GM19397 (cell line): ENCODE measurements around the gene MYL6B.
"Not testable (repeated sequence)": the region's sequence is repeated elsewhere in the genome, so short reads cannot be mapped to it uniquely, and the experiment has no call there.

Source experiments
- ATAC-seq: cut with Tn5 transposase; IDR thresholded peaks from one replicate; pipeline ENCODE4 v1.9.1; 2021; ENCODE audit warnings: mild to moderate bottlenecking, moderate library complexity; ENCODE audit not compliant: unreplicated experiment

The MYL6B gene

DNA sequence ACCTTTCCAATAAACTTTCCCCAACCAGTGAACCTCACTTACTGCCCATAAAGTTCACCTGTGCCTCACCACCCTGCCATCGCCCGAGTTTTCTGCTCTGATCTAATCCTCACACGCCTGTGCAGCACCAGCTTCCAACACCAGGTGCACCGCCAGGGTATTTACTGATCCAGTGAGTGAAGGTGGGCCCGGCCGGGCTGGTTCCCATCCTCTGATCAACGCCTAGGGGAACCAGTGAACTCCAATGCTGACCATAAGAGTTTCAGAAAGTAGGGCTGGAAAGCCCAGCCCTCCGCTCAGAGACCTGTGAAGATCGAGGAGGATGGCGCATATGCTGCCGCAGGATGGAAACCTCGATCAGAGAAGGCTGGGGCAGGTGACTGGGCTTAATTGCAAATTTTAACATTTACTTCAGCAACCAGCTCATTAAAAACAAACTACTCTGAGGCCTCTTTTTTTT lies 685 bp upstream of the MYL6B start:
- peak; percentile 47 for ATAC-seq

DNA sequence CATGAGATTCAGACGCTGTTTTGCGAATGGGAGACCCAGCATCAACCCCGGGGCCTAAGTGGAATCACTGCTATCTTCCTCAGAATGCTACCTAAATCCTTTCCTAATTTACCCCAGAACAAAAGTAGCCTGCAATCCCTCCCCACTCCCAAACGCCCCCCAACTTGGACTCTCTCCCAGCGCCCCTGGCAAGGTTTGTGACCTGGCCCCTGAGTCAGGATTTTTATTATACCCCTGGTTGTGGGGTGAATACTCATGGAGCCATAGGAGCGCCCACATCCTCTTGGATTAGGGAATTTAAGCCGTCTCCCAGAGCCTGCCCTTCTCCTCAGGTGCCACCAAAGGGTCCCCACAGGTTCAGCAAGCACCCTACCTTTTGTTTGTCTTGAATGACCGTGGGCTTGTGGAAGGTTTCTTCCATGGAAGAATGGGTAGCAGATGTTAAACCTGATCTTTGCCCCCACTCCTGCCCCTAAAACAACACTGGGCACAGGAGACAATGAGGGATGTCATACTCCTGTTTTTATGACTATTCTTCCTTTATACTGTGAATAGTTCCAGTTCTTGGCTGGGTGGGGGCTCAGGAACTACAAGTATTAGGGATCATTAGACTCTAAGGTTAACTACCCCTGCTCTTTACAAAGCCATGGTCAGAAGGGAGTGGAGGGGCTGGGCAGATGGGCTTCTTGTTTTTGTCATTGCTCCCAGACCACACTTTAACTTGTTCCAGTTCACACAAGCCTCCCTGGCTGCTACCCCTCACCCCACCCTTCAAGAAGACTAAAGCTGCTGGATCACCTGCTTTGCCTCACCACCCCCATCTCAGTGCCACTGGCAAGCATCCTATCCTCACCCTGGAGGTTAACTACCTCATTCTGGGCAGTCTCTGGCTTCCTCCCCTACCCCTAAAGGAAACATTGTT lies 630 bp downstream of the MYL6B start:
- ATAC-seq = no peak

GRCh38 chr12:56153678-56154065 lies 1.3 kb downstream of the MYL6B start:
- no peak for ATAC-seq

GRCh38 chr12:56154246-56154771 lies 1.9 kb downstream of the MYL6B start:
- ATAC-seq = no peak

- no peak for ATAC-seq
These were observed 2.4 kb downstream of the MYL6B start for GRCh38 chr12:56154818-56155217.

- no peak for ATAC-seq
These were observed 3.0 kb downstream of the MYL6B start for GRCh38 chr12:56155256-56155845.

DNA sequence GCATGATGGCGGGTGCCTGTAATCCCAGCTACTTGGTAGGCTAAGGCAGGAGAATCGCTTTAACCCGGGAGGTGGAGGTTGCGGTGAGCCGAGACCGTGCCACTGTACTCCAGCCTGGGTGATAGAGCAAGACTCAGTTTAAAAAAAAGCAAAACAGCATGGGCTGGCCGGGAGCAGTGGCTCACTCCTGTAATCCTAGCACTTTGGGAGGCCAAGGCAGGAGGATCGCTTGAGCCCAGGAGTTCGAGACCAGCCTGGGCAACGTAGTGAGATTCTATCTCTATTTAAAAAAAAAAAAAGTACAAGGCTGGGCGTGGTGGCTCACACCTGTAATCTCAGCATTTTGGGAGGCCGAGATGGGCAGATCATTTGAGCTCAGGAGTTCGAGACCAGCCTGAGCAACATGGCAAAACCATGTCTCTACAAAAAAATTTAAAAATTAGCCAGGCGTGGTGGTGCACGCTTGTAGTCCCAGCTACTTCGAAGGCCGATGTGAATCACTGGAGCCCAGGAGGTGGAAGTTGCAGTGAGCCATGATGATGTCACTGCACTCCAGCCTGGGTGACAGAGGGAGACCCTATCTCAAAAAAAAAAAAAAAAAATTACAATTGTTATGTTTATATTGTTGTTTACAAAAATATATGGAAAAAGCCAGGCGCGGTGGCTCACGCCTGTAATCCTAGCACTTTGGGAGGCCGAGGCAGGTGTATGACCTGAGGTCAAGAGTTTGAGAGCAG lies 4.2 kb downstream of the MYL6B start:
- ATAC-seq = not testable (repeated sequence)

DNA sequence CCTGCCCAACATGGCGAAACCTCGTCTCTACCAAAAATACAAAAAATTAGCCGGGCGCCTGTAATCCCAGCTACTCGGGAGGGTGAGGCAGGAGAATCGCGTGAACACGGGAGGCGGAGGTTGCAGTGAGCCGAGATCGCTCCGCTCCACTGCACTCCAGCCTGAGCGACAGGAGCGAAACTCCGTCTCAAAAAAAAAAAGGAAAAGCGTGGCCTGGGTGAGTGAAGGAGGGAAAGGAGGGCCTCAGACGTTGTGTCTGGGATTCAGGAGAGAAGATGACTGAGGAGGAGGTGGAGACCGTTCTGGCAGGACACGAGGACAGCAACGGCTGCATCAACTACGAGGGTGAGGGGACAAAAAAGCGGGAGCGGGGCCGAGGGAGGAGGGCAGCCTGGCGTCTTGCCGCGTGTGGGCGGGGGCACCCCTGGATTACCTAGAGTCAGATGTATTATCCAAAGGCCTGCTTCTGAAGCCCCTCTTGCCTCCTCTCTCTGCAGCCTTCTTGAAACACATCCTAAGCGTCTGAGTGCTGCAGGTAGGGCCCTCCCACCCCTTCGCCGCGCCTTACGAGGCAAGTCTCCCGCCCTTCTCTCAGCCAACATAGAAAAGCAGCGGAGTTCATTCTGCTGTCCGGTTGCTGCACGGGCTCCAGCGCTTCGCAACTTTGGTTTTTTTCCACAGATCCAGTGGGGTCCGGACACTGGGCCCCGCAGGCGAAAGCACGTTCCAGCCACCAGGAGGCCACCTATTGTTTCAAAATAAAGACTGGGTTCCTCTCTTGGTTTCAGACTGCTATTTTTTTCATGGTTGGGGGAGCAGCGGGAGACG lies 5.0 kb downstream of the MYL6B start:
- peak; percentile 31 for ATAC-seq

- peak; percentile 84 for ATAC-seq
These were observed 5.9 kb downstream of the MYL6B start, which contains the start of gene MYL6 for GRCh38 chr12:56158029-56158925. MYL6 (plus strand) TSS chr12:56158359; CDS start chr12:56158402, 43 bp downstream.

GRCh38 chr12:56158926-56159461 lies 6.6 kb downstream of the MYL6B start:
- no peak for ATAC-seq

- no peak for ATAC-seq
These were observed 7.2 kb downstream of the MYL6B start for GRCh38 chr12:56159482-56160192.

DNA sequence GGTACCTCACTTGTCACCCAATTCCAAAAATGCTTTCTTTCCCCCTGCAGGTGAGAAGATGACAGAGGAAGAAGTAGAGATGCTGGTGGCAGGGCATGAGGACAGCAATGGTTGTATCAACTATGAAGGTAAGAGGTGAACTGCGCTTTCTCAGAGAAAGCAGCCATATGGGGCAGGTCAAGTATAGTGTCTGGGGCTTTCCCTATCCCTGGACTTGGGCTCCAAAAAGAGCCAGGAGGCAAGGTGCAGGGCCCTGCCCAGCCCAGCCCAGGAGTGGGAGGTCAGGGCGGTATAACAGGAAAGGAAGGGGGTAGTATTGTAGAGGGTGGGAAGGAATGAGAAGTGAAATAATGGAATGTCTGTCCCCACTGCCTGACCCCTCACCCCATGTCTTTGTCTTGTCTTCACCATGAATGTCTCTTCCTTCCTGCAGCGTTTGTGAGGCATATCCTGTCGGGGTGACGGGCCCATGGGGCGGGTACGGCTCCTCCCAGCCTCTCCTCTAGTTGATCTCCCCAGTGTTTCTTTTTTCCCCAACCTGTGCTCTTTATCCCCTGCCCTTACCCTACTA lies 7.9 kb downstream of the MYL6B start:
- no peak for ATAC-seq

DNA sequence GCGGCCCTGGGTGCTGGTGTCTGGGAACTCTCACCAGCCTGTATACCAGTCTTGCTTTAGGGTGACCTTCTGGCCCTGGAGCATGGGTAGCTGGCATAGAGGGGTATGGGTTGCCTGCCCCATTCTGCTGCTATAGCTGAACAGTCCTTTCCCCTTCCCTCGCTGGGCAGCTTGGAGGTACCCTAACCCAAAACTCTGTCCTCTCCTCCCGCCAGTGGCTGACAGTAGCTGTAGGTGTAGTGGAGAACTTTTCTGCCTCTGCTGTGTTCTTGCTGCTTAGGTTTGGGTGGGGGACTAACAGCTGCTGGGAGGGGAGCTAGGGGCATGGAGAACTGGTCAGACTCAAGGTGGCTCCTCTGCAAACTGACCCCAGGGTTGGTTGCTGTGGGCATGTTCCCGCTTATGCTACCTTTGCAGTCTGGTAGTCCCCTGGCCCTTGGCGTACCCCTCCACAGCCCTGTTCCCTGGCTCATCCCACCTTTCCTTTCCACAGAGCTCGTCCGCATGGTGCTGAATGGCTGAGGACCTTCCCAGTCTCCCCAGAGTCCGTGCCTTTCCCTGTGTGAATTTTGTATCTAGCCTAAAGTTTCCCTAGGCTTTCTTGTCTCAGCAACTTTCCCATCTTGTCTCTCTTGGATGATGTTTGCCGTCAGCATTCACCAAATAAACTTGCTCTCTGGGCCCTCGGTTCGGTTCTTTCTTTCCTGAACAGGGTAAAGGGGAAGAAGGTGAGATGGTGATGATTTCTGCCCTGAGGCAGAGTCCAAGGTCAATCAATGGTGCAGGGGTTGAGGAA lies 8.7 kb downstream of the MYL6B start:
- ATAC-seq = no peak

- no peak for ATAC-seq
These were observed 9.4 kb downstream of the MYL6B start for GRCh38 chr12:56161690-56162351.

DNA sequence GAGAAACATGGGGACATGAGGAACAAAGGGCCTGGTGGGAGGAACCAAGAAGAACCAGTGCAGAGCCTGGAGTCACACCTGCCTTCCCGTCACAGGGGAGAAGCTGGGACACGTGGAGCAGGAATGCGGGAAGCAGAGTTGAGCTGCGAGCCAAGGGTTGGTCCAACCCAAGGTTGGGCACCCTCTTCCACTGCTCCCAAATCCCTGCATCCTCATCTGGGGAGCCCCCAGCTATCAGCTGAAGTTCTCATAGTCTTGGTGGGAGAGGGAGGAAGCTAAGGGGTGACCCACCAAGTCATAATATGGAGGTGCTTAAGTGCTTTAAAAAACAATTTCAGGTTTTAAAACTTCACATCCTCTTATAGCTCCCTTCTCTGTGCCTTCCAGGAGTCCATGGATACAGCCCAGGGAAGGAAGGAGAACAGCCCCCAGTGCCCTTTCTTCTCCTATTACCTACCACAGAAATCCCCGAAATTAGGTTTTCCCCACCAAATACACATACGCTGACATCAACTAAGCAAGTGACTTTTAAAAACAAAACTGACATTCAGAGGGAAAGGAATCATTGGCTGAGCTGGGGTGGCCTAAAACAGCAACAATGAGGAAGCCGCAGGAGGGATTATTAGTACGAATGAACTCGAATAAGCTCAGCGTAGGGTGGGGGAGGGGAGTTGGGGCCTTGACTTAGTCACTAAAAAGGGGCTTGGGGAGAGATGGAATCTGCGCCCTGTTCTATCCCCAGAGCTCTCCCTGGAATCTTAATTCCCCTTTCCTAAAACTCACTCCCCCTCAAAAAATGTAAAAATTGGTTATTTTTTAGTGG lies 10.3 kb downstream of the MYL6B start:
- no peak for ATAC-seq
